A549 (cell line): Measurements from ENCODE around the gene PEX14. TPM values are rescaled to one million over a fixed set of nuclear protein-coding genes. Genes with fewer than 3 reads are reported as not detected.

Source experiments
- ATAC-seq, 2 experiments: fragments of 200-7000 bp in 1 of 2; fragments of >200 bp in 1 of 2; cut with Nextera tagmentation in 1 of 2; cut with Tn5 transposase in 1 of 2; 3 replicates each; pipeline versions ENCODE4 v1.8.0 to v1.9.1; 2018 to 2020; ENCODE audit warnings: mild to moderate bottlenecking in 1 of 2, moderate library complexity in 1 of 2
- CTCF ChIA-PET: fragments of 300-600 bp; sonication (Branson Sonifier 250); formaldehyde crosslinking; extraction: SDS; loops from one replicate; lab custom pipeline; 2021; ENCODE audit warnings: antibody characterized with exemption, inconsistent platforms; lab: Yijun Ruan, JAX
- POLR2A ChIA-PET: fragments of 350-600 bp; formaldehyde crosslinking; extraction: SDS; loops from one replicate; lab custom pipeline; 2021; ENCODE audit warnings: antibody characterized with exemption, inconsistent platforms; lab: Yijun Ruan, JAX
- DNase-seq, 2 experiments: peaks; one replicate each; pipeline versions ENCODE4 v3.0.0 to v3.0.0-alpha.2; 2011 to 2016; ENCODE audit warnings: low read depth in 1 of 2, low spot score in 1 of 2
- FAIRE-seq: peaks from 2 replicates; lab custom pipeline; 2011; peaks lifted over from hg19 to GRCh38; lab: Jason Lieb, UNC
- H3K27ac ChIP-seq, 2 experiments: fragments of >200 bp; sonication (Bioruptor Twin); formaldehyde crosslinking; 3 replicates each; pipeline ENCODE4 v1.5.1; 2016 to 2017
- H3K4me1 ChIP-seq: fragments of >200 bp; sonication (Bioruptor Twin); formaldehyde crosslinking; 3 replicates; pipeline ENCODE4 v1.6.1; 2016
- H3K4me2 ChIP-seq: fragments of >200 bp; sonication (Bioruptor Twin); formaldehyde crosslinking; 3 replicates; pipeline ENCODE4 v1.6.1; 2016
- H3K4me3 ChIP-seq: fragments of >200 bp; sonication (Bioruptor Twin); formaldehyde crosslinking; 3 replicates; pipeline ENCODE4 v1.5.1; 2016
- H3K9me3 ChIP-seq: fragments of >200 bp; sonication (Bioruptor Twin); formaldehyde crosslinking; 3 replicates; pipeline ENCODE4 v1.6.1; 2016
- CEBPB ChIP-seq, 2 experiments: fragments of >200 bp in 1 of 2; sonication (Bioruptor Twin) in 1 of 2; formaldehyde crosslinking in 1 of 2; IDR thresholded peaks; 2 replicates each; pipeline ENCODE4 v1.6.1; 2012 to 2016
- CHD4 ChIP-seq: fragments of 200-600 bp; sonication (generic); IDR thresholded peaks from 2 replicates; pipeline ENCODE4 v1.6.1; 2016; ENCODE audit warnings: antibody characterized with exemption, mild to moderate bottlenecking, borderline replicate concordance
- CTCF ChIP-seq: fragments of >200 bp; sonication (Bioruptor Twin); formaldehyde crosslinking; IDR thresholded peaks from 3 replicates; pipeline ENCODE4 v1.5.1; 2016
- ESRRA ChIP-seq: fragments of 150-350 bp; IDR thresholded peaks from 2 replicates; pipeline ENCODE4 v1.6.1; 2014; ENCODE audit warnings: mild to moderate bottlenecking, low read length, borderline replicate concordance
- FOSL2 ChIP-seq, 2 experiments: fragments of 450-650 bp in 1 of 2; fragments of >200 bp in 1 of 2; sonication (Bioruptor Twin) in 1 of 2; formaldehyde crosslinking; IDR thresholded peaks; 2 replicates each; pipeline versions ENCODE4 v1.5.0 to v1.6.1; 2016 to 2020; ENCODE audit warnings: mild to moderate bottlenecking in 1 of 2, moderate library complexity in 1 of 2
- GATA3 ChIP-seq: IDR thresholded peaks from 2 replicates; pipeline ENCODE4 v1.6.1; 2012; ENCODE audit warnings: borderline replicate concordance
- HMGXB4 ChIP-seq: fragments of 250-450 bp; sonication (Bioruptor Pico); IDR thresholded peaks from 2 replicates; pipeline ENCODE4 v1.5.0; 2021; ENCODE audit warnings: mild to moderate bottlenecking, moderate library complexity, borderline replicate concordance
- MAX ChIP-seq: IDR thresholded peaks from 2 replicates; pipeline ENCODE4 v1.6.1; 2012
- POLR2A ChIP-seq: IDR thresholded peaks from 2 replicates; pipeline ENCODE4 v1.6.1; 2012; ENCODE audit warnings: mild to moderate bottlenecking, low read length
- REST ChIP-seq: fragments of 200-600 bp; sonication (generic); IDR thresholded peaks from 2 replicates; pipeline ENCODE4 v1.6.1; 2016; ENCODE audit warnings: antibody characterized with exemption, mild to moderate bottlenecking, moderate library complexity
- RFX5 ChIP-seq: fragments of 450-650 bp; IDR thresholded peaks from 2 replicates; pipeline ENCODE4 v1.7.1; 2014; ENCODE audit warnings: antibody characterized with exemption, mild to moderate bottlenecking, moderate library complexity
- ZNF302 ChIP-seq: fragments of 250-450 bp; sonication (Bioruptor Pico); IDR thresholded peaks from 2 replicates; pipeline ENCODE4 v1.9.0; 2021; ENCODE audit warnings: inconsistent platforms, mild to moderate bottlenecking, moderate library complexity
- ZSCAN20 ChIP-seq: fragments of 250-450 bp; sonication (Bioruptor Pico); IDR thresholded peaks from 2 replicates; pipeline ENCODE4 v1.8.0; 2022; ENCODE audit warnings: mild to moderate bottlenecking, moderate library complexity
- WGBS: methylation state at CpG from one replicate; pipeline ENCODE4 v1.1.6; 2017; ENCODE audit errors: missing lambda C conversion rate; 5-methylcytosine and 5-hydroxymethylcytosine counted together
- polyA plus RNA-seq, 4 experiments: library from polyadenylated mRNA; depleted of rRNA in 3 of 4; stranded (reverse); fragments of >200 nt; fragmentation: RNase III in 1 of 4; extraction: RNeasy Plus Mini Kit Qiagen cat#74134 plus additional on column Dnase treatment in 1 of 4; gene quantifications; 2 replicates in 3 of 4; 3 replicates in 1 of 4; pipeline ENCODE4 v1.2.3, GENCODE V29; 2011 to 2017

The PEX14 gene
- polyA plus RNA-seq, 2 of the 4 experiments (the other 2 are of a cell fraction): 7.7 to 15.0 TPM

- TF ChIP-seq POLR2A (no peak), CHD4 (no peak), ESRRA (no peak), ZNF302 (no peak), CTCF (no peak), FOSL2 (IDR thresholded peaks at IDR 0.05) (peak; percentile 46; the same call in 1 of the 2 replicates), FOSL2 (CRISPR knock-in tag; IDR thresholded peaks at IDR 0.05) (peak; percentile 81), HMGXB4 (CRISPR knock-in tag) (no peak), MAX (0 out of 2 replicates have a peak, but pooled peaks have one; percentile 22), GATA3 (no peak; the same call in 1 of the 2 replicates), CEBPB (IDR thresholded peaks at IDR 0.05) (0 out of 4 replicates have a peak, but pooled peaks of 1 of the 2 experiments have one; percentile 16)
- ChIA-PET CTCF (interaction anchor here (0.5 to 1.6 kb wide), 7 partner anchors 53 to 485 kb away, joined by 3 to 4 read pairs (median 3); no protein-coding TSS in a partner anchor), POLR2A (no interaction called here)
- WGBS: 14% methylated on average over 12 of the region's 12 CpGs
- Histone ChIP-seq H3K4me1 (peaks cover 40% of the 10 kb centered on the region), H3K4me3 (no peak overlapping the region), H3K4me2 (peak overlapping the region; percentile 83), H3K27ac (peak overlapping the region in 1 of 2 experiments; percentile 58; a peak in 3 of 6 replicates), H3K9me3 (no peaks in the 10 kb centered on the region)
- DNase-seq (peak; percentile 32 to 50), FAIRE-seq (no peak), ATAC-seq (peak; percentile 73 to 81)
Observed at GRCh38 chr1:10510520-10511493, 36.1 kb downstream of the PEX14 start.

GRCh38 chr1:10511494-10511885 lies 36.7 kb downstream of the PEX14 start:
- POLR2A ChIA-PET: no interaction called here
- Histone ChIP-seq H3K9me3 (no peaks in the 10 kb centered on the region), H3K4me2 (peak overlapping the region; percentile 83), H3K4me1 (peaks cover 40% of the 10 kb centered on the region), H3K27ac (peak overlapping the region in 1 of 2 experiments; percentile 58; a peak in 1 of 6 replicates), H3K4me3 (no peak overlapping the region)
- CTCF ChIA-PET: interaction anchor here (0.6 to 1.6 kb wide), 3 partner anchors 350 to 484 kb away, joined by 3 read pairs; no protein-coding TSS in a partner anchor
- DNase-seq (no peak), ATAC-seq (no peak), FAIRE-seq (no peak)
- WGBS: 71% methylated on average over 2 of the region's 3 CpGs
- no peak for TF ChIP-seq RFX5
- TF ChIP-seq ZSCAN20 (CRISPR knock-in tag): no peak
- no peak for TF ChIP-seq REST
- TF ChIP-seq, all 56 proteins: peak for 0
